Erythroblast (primary cell): Measurements from ENCODE around the gene MICAL2.

Experiments used
- GATA1 ChIP-seq: IDR thresholded peaks from 2 replicates; pipeline ENCODE4 v1.6.1; 2011; ENCODE audit warnings: low read depth, mild to moderate bottlenecking, control low read depth, low read length, moderate library complexity
- POLR2A ChIP-seq: IDR thresholded peaks from 2 replicates; pipeline ENCODE4 v1.6.1; 2011; ENCODE audit warnings: mild to moderate bottlenecking, low read length

DNA sequence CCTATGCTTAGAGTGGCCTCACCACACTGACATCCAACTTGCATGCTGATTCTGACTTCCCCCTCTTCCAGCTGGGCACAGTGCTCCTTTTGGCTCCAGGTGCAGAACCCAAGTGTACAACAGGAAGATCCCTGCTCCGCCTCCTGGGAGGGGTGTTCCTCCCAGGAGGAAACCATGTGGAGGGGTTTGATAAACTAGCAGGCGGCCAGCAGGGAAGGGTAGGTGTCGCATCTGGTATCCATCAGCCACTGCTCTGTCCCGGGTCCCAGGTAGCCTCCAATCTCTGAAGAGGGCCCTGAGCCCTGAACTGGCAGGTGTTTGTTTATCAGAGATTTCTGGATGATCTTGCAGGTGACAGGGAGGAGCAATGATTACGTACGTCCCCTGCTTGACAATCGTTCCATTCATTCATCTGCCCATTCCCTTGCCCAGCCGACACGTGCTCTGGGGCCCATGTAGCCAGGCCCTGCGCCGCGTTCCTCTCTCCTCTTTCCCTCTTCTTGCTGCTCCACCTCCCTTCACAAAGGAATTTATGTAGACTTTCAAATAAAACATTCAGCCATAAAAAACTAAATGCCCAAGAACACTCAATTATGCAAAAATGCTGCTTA, 41.2 kb upstream of the MICAL2 start:
- TF ChIP-seq POLR2A: no peak
- no peak for TF ChIP-seq GATA1
